Transverse colon (tissue), 4 donors: ENCODE measurements around the gene DENND6B. TPM values are rescaled to one million over a fixed set of nuclear protein-coding genes. Genes with fewer than 3 reads are reported as not detected.
"Not testable (repeated sequence)": the region's sequence is repeated elsewhere in the genome, so short reads cannot be mapped to it uniquely, and the experiment has no call there.

Experiments
- DNase-seq: peaks from one replicate; pipeline ENCODE4 v3.0.0-alpha.2; 2019
- H3K27ac ChIP-seq, 4 donors: fragments of 200-600 bp; sonication (generic); 2 replicates each; pipeline ENCODE4 v1.5.1; 2016 to 2018; ENCODE audit warnings: inconsistent platforms in 4 of 4
- H3K27me3 ChIP-seq: fragments of 200-600 bp; sonication (generic); 2 replicates; pipeline ENCODE4 v1.5.1; 2017; ENCODE audit warnings: inconsistent platforms
- H3K36me3 ChIP-seq, 4 donors: fragments of 200-600 bp; sonication (generic); 2 replicates each; pipeline ENCODE4 v1.5.1; 2017 to 2019; ENCODE audit warnings: inconsistent platforms in 4 of 4
- H3K4me1 ChIP-seq, 4 donors: fragments of 200-600 bp; sonication (generic); 2 replicates each; pipeline ENCODE4 v1.5.1; 2017 to 2020; ENCODE audit warnings: inconsistent platforms in 4 of 4
- H3K4me3 ChIP-seq, 4 donors: fragments of 200-600 bp; sonication (generic); 1 replicate in 1 of 4; 2 replicates in 3 of 4; pipeline versions ENCODE4 v1.5.1 to v1.6.1; 2017 to 2019; ENCODE audit warnings: inconsistent platforms in 4 of 4
- H3K9me3 ChIP-seq, 2 donors: fragments of 200-600 bp; sonication (generic); 2 replicates each; pipeline ENCODE4 v1.5.1; 2017 to 2019; ENCODE audit warnings: inconsistent platforms in 2 of 2
- CTCF ChIP-seq, 5 experiments: fragments of 200-600 bp in 3 of 5; fragments of 450-650 bp in 2 of 5; sonication (generic) in 3 of 5; IDR thresholded peaks; 1 replicate in 2 of 5; 2 replicates in 3 of 5; pipeline ENCODE4 v1.5.1; 2016 to 2017; ENCODE audit warnings: antibody characterized with exemption in 5 of 5, inconsistent platforms in 3 of 5, mild to moderate bottlenecking in 2 of 5, moderate library complexity in 1 of 5
- EP300 ChIP-seq: sonication (generic); formaldehyde crosslinking; IDR thresholded peaks from one replicate; pipeline ENCODE4 v1.6.1; 2017; ENCODE audit warnings: antibody characterized with exemption, low read depth
- POLR2A ChIP-seq: fragments of 450-650 bp; IDR thresholded peaks from one replicate; pipeline ENCODE4 v1.6.1; 2016; ENCODE audit warnings: antibody characterized with exemption, mild to moderate bottlenecking, moderate library complexity
- POLR2AphosphoS5 ChIP-seq, 3 donors: sonication (generic); formaldehyde crosslinking; IDR thresholded peaks; one replicate each; pipeline ENCODE4 v1.6.1; 2016; ENCODE audit warnings: antibody characterized with exemption in 3 of 3
- whole genome bisulfite sequencing, 2 donors: methylation state at CpG; one replicate each; pipeline ENCODE4 v1.1.5; 2018; ENCODE audit warnings: low coverage in 1 of 2; 5-methylcytosine and 5-hydroxymethylcytosine counted together
- in situ Hi-C, 4 donors: fragments of 200-750 bp; cut with MboI; loops; one replicate each; pipeline versions ENCODE4 v1.15.0 to v1.15.1; 2017; ENCODE audit warnings: low sequenced_read_pairs in 3 of 4, low pct_ligation_motif_present in 1 of 4, low pct_unique_long_range_greater_than_20kb in 1 of 4
- intact Hi-C: fragments of 100-400 bp; cut with DNase I; formaldehyde crosslinking; loops from one replicate; pipeline ENCODE4 v1.15.1; 2023; ENCODE audit warnings: low total_unique reads
- total RNA-seq, 4 donors: library from RNA; depleted of rRNA; stranded (reverse); fragments of >200 nt; gene quantifications; one replicate each; pipeline ENCODE4 v1.1.0, GENCODE V29; 2016

DENND6B gene
- total RNA-seq, 4 donors from 2014 or later, result 3.2 to 22.7 (median 8.3) TPM

GRCh38 chr22:50323900-50324299 lies 2.9 kb downstream of the DENND6B start:
- H3K9me3 ChIP-seq, result no peaks in the 10 kb centered on the region
- intact Hi-C loops (no loop called here), in situ Hi-C loops (loop anchor here in 2 of 4 donors (10.0 kb wide), 1 partner anchor 69 kb away; the partner anchor contains the start of gene HDAC10 (in 2 of the 2))
- H3K4me3 ChIP-seq, result no peak overlapping the region
- H3K4me1 ChIP-seq, result peaks cover 10 to 16% (median 12%) of the 10 kb centered on the region in 4 donors
- no peaks in the 10 kb centered on the region for H3K27me3 ChIP-seq
- WGBS, 2 donors, result 95% methylated on average over 5 of the region's 5 CpGs; no CpG with 5 or more reads in 1 of the 2 donors
- no peak overlapping the region for H3K27ac ChIP-seq
- TF ChIP-seq POLR2A (no peak), EP300 (no peak), POLR2AphosphoS5 (IDR thresholded peaks at IDR 0.05) (no peak), CTCF (IDR thresholded peaks at IDR 0.05) (no peak)
- DNase-seq, result no peak
- H3K36me3 ChIP-seq, result no peaks in the 10 kb centered on the region

- H3K27ac ChIP-seq, intact Hi-C loops, H3K27me3 ChIP-seq, H3K9me3 ChIP-seq, H3K36me3 ChIP-seq, H3K4me3 ChIP-seq, DNase-seq: not testable (repeated sequence)
- 80 to 92% methylated on average over 4 to 10 of the region's 10 CpGs for WGBS, 2 donors
- peaks cover 6 to 10% (median 8%) of the 10 kb centered on the region in 4 donors for H3K4me1 ChIP-seq
- in situ Hi-C loops, result loop anchor here in 2 of 4 donors (10.0 kb wide), 1 partner anchor 68 kb away; the partner anchor contains the start of gene HDAC10 (in 2 of the 2)
These were observed 4.3 kb downstream of the DENND6B start for GRCh38 chr22:50322382-50323104.

GRCh38 chr22:50320671-50321325 lies 6.0 kb downstream of the DENND6B start:
- in situ Hi-C loops, result loop anchor here in 2 of 4 donors (10.0 kb wide), 1 partner anchor 66 kb away; the partner anchor contains the start of gene HDAC10 (in 2 of the 2)

GRCh38 chr22:50320116-50320515 lies 6.7 kb downstream of the DENND6B start:
- intact Hi-C loops (no loop called here), in situ Hi-C loops (loop anchor here in 2 of 4 donors (10.0 kb wide), 1 partner anchor 65 kb away; the partner anchor contains the start of gene HDAC10 (in 2 of the 2))
- H3K4me3 ChIP-seq, result no peak overlapping the region
- no peaks in the 10 kb centered on the region for H3K36me3 ChIP-seq
- H3K4me1 ChIP-seq, result peaks cover 0 to under 1% (median 0%) of the 10 kb centered on the region in 4 donors
- TF ChIP-seq CTCF (IDR thresholded peaks at IDR 0.05) (no peak), POLR2AphosphoS5 (IDR thresholded peaks at IDR 0.05) (no peak), POLR2A (no peak), EP300 (no peak)
- no peaks in the 10 kb centered on the region for H3K27me3 ChIP-seq
- H3K9me3 ChIP-seq, result no peaks in the 10 kb centered on the region
- no peak overlapping the region for H3K27ac ChIP-seq
- 81% methylated on average over 7 of the region's 8 CpGs; no CpG with 5 or more reads in 1 of the 2 donors for WGBS, 2 donors
- DNase-seq, result no peak

More at GRCh38 chr22:50320671-50321325, 6.0 kb downstream of the DENND6B start:
- H3K27ac ChIP-seq, result no peak overlapping the region
- no peak for DNase-seq
- 79% methylated on average over 8 of the region's 10 CpGs; no CpG with 5 or more reads in 1 of the 2 donors for WGBS, 2 donors
- H3K4me3 ChIP-seq, result no peak overlapping the region
- H3K36me3 ChIP-seq, result no peaks in the 10 kb centered on the region
- intact Hi-C loops, result no loop called here
- H3K9me3 ChIP-seq, result no peaks in the 10 kb centered on the region
- no peaks in the 10 kb centered on the region for H3K27me3 ChIP-seq
- TF ChIP-seq POLR2A (no peak), EP300 (no peak), CTCF (IDR thresholded peaks at IDR 0.05) (no peak), POLR2AphosphoS5 (IDR thresholded peaks at IDR 0.05) (no peak)
- H3K4me1 ChIP-seq, result peaks cover 0 to under 1% (median under 1%) of the 10 kb centered on the region in 4 donors
